HFFc6 (cell line): Measurements from ENCODE around the gene NFE2L3. TPM values are rescaled to one million over a fixed set of nuclear protein-coding genes. Genes with fewer than 3 reads are reported as not detected.
"Not testable (repeated sequence)": the region's sequence is repeated elsewhere in the genome, so short reads cannot be mapped to it uniquely, and the experiment has no call there.

Source experiments
- DNase-seq: peaks from one replicate; pipeline ENCODE4 v3.0.0-alpha.2; 2018
- H3K27ac Mint-ChIP-seq: 2 replicates; pipeline ENCODE4 v1.8.0; 2020; ENCODE audit warnings: mild to moderate bottlenecking, mixed read lengths
- H3K27me3 Mint-ChIP-seq: 2 replicates; pipeline ENCODE4 v1.8.0; 2021; ENCODE audit warnings: mild to moderate bottlenecking, moderate library complexity, mixed read lengths; ENCODE audit not compliant: insufficient read depth
- H3K36me3 Mint-ChIP-seq: 2 replicates; pipeline ENCODE4 v1.8.0; 2021; ENCODE audit warnings: low read depth, mixed read lengths
- H3K4me1 Mint-ChIP-seq: 2 replicates; pipeline ENCODE4 v1.8.0; 2020; ENCODE audit warnings: low read depth, mixed read lengths
- H3K4me3 Mint-ChIP-seq: 2 replicates; pipeline ENCODE4 v1.8.0; 2020; ENCODE audit warnings: mild to moderate bottlenecking, moderate library complexity, mixed read lengths
- H3K9me3 Mint-ChIP-seq: 2 replicates; pipeline ENCODE4 v1.8.0; 2020; ENCODE audit warnings: mild to moderate bottlenecking, mixed read lengths
- CTCF ChIP-seq: fragments of 200-600 bp; sonication (generic); IDR thresholded peaks from 2 replicates; pipeline ENCODE4 v1.5.0; 2021; ENCODE audit warnings: antibody characterized with exemption, mild to moderate bottlenecking
- total RNA-seq, 6 experiments: library from RNA; stranded (reverse); fragmentation: NEBNext Ultra II Directional; extraction: Animal tissue kit (Norgen Biotek cat#: 25700); gene quantifications; 2 replicates in 1 of 6; 3 replicates in 5 of 6; pipeline ENCODE4 v1.2.3, GENCODE V29; 2021

NFE2L3 gene
- total RNA-seq, 6 experiments from 2014 or later = 2.3 to 6.5 (median 2.7) TPM

GRCh38 chr7:26180792-26181198 lies 28.8 kb downstream of the NFE2L3 start:
- Mint-ChIP-seq H3K4me3 (no peak overlapping the region), H3K27me3 (peaks cover 7% of the 10 kb centered on the region), H3K27ac (0 out of 2 replicates have a peak overlapping the region, but pooled peaks have one; percentile 9), H3K36me3 (peaks cover 23% of the 10 kb centered on the region), H3K4me1 (peaks cover 37% of the 10 kb centered on the region), H3K9me3 (no peaks in the 10 kb centered on the region)
- DNase-seq = no peak
- TF ChIP-seq CTCF = no peak

- Mint-ChIP-seq H3K27me3 (peaks cover 7% of the 10 kb centered on the region), H3K36me3 (peaks cover 28% of the 10 kb centered on the region), H3K9me3 (no peaks in the 10 kb centered on the region), H3K4me1 (peaks cover 42% of the 10 kb centered on the region), H3K4me3 (no peak overlapping the region), H3K27ac (peak overlapping the region; percentile 25)
- no peak for DNase-seq
- no peak for TF ChIP-seq CTCF
Measured at GRCh38 chr7:26181474-26182227, 29.7 kb downstream of the NFE2L3 start.

GRCh38 chr7:26182283-26182682 lies 30.3 kb downstream of the NFE2L3 start:
- peaks cover 7% of the 10 kb centered on the region for H3K27me3 Mint-ChIP-seq
- DNase-seq = no peak
- H3K4me3 Mint-ChIP-seq = no peak overlapping the region
- peak overlapping the region; percentile 28 for H3K27ac Mint-ChIP-seq
- H3K9me3 Mint-ChIP-seq = no peaks in the 10 kb centered on the region
- peaks cover 45% of the 10 kb centered on the region for H3K4me1 Mint-ChIP-seq
- TF ChIP-seq CTCF = no peak
- peaks cover 35% of the 10 kb centered on the region for H3K36me3 Mint-ChIP-seq

GRCh38 chr7:26182706-26183105 lies 30.7 kb downstream of the NFE2L3 start:
- peak overlapping the region; percentile 32 for H3K27ac Mint-ChIP-seq
- peaks cover 48% of the 10 kb centered on the region for H3K4me1 Mint-ChIP-seq

GRCh38 chr7:26183545-26184280 lies 31.7 kb downstream of the NFE2L3 start:
- Mint-ChIP-seq H3K9me3 (no peaks in the 10 kb centered on the region), H3K27me3 (peaks cover 7% of the 10 kb centered on the region), H3K4me1 (peaks cover 57% of the 10 kb centered on the region), H3K36me3 (peaks cover 49% of the 10 kb centered on the region), H3K4me3 (no peak overlapping the region), H3K27ac (peak overlapping the region; percentile 76)
- DNase-seq = no peak
- TF ChIP-seq CTCF = 0 out of 2 replicates have a peak, but pooled peaks have one; percentile 12

More at GRCh38 chr7:26182706-26183105, 30.7 kb downstream of the NFE2L3 start:
- H3K9me3 Mint-ChIP-seq = no peaks in the 10 kb centered on the region
- peaks cover 39% of the 10 kb centered on the region for H3K36me3 Mint-ChIP-seq
- DNase-seq = no peak
- peaks cover 7% of the 10 kb centered on the region for H3K27me3 Mint-ChIP-seq
- no peak overlapping the region for H3K4me3 Mint-ChIP-seq
- no peak for TF ChIP-seq CTCF

GRCh38 chr7:26184281-26185101 lies 32.5 kb downstream of the NFE2L3 start:
- H3K4me3 Mint-ChIP-seq, DNase-seq, H3K27me3 Mint-ChIP-seq, H3K9me3 Mint-ChIP-seq: not testable (repeated sequence)
- Mint-ChIP-seq H3K36me3 (peaks cover 56% of the 10 kb centered on the region), H3K4me1 (peaks cover 65% of the 10 kb centered on the region), H3K27ac (peak overlapping the region; percentile 76)
